Activated naive CD4-positive, alpha-beta T cell treated with anti-CD3 and anti-CD28 coated beads, Interleukin-2, amount 50 U/mL, for 16 hours (primary cell): ENCODE measurements around the gene HSPA12B.

Experiments
- DNase-seq: peaks from one replicate; pipeline ENCODE4 v3.0.0-alpha.2; 2020

The HSPA12B gene

DNA sequence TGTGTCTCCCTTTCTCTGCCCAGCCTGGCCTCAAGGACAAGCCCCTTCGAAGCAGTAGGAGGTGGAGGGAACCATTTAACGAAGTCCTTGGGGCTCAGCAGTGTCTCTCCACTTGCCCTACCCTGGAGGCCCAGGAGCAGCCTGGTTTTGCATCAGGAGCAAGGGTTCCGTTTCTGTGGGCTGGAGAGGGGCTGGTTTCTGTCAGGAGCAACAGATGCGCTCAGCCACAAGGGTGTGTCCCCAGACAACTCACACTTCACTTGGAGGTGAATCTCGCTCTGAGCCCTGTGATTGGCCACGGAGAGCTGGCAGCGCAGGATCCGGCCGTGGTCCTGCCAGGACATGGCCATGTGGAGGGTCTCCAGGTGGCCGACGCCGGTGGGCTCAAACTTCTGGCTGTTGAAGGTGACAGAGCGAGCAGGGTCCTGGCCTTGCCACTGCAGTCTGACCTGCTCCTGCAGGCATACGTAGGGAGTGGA is 27.0 kb upstream of the HSPA12B start:
- no peak for DNase-seq

DNA sequence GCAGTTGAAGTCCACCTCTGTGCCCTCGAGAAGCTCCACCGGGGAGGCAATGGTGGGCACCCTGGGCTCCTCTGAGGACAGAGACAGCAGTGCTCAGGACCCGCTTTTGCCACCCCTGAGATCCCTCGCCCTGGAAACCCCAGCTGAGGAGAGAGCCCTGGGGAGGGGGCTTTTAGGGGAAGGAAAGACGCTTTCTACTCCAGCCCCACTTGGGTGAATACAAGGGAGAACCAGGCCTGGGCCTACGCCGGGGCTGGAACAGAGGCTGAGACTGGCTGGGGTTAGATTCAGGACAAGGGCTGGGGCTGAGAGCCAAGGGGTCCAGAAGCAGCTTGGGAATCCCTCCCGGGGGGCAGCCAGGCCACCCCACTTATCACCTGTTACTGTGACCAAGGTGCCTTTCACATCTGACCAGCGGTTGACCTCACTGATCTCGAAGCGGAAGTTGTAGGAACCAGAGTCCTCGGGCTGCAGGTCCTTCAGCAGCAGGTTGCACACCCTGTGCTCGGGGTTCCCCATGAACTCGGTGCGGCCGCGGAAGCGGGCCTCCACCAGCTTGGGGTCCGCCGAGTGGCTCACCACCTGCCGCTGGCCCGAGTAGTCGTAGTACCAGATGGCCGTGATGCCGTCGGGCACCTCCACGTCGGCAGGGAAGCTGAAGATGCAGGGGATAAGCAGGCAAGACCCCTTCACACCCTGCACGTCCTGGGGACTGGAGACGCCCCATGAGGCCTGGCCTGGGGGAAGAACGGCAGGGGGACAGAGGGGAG is 26.3 kb upstream of the HSPA12B start:
- no peak for DNase-seq

DNA sequence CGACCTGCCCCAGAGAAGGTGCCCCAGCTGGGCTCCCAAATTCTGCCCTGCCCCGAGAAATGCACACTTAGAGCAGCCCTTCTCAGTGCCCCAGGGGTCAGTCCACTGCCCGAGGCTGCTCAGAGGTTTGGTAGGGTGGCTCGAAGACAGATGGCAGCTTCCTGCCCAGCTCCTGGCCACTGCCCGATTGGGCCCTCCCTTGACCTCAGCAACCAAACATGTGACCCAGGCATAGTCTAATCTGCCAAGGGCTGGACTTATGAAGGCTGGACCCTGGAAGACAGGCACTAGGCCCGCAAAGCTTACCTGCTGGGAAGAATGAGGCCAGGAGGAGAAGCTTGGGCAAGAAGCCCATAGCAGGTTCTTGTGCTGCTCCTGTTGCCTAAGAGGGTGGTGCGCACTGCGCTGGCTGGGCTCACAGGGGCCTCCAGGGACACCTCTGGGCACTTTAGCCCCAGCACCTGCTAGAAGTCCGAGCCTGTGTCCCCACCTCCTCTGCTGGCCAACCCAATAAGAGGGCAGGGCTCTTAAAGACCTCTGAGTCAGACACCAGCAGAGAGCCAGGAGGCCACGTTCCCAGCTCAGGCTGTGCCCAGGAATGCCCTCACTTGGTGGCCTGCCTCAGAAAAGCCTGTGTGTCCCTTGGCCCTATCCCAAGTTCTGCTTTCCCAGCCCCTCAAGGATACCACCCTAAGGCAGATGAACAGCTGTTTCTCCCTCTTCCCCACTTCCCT is 25.5 kb upstream of the HSPA12B start:
- no peak for DNase-seq

DNA sequence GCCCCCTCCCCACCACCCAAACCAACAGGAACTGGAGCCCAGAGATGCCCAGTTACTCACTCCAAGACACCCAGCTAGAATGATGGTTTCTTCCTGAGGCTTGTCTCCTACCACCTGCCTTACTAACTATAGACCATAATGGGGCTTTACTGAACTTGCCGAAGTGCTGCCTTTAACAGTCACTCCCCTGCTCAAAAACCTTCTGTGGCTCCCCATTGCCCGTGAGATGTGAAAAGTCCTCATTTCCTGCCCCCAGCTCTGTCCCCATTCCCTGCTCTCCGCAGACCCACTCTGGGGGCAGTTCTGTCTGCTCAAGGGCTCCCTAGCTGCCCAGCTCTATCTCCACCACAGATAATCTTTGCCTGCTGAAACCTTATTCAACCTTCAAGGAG is 25.0 kb upstream of the HSPA12B start:
- DNase-seq: no peak

DNA sequence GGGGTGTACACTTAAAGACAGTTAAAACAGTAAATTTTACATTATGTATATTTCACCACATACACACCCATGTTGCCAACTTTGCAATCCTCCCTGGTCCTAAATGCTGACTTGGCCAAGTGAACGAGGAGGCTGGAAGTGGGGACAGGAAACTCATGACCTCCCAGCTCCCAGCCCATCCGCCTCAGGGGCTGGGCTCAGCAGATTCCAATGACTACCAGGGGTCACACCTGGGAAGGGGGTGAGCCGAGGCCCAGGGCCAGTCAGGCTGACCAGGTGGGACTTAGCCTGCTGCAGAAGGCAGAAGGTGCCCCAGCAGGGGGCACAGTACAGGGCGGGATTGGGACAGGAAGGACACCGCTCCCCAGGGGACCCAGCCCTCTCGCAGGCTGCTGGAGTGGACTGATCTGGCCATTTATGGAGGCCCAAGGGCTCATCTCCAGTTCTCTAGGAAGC is 22.4 kb upstream of the HSPA12B start:
- DNase-seq: no peak

DNA sequence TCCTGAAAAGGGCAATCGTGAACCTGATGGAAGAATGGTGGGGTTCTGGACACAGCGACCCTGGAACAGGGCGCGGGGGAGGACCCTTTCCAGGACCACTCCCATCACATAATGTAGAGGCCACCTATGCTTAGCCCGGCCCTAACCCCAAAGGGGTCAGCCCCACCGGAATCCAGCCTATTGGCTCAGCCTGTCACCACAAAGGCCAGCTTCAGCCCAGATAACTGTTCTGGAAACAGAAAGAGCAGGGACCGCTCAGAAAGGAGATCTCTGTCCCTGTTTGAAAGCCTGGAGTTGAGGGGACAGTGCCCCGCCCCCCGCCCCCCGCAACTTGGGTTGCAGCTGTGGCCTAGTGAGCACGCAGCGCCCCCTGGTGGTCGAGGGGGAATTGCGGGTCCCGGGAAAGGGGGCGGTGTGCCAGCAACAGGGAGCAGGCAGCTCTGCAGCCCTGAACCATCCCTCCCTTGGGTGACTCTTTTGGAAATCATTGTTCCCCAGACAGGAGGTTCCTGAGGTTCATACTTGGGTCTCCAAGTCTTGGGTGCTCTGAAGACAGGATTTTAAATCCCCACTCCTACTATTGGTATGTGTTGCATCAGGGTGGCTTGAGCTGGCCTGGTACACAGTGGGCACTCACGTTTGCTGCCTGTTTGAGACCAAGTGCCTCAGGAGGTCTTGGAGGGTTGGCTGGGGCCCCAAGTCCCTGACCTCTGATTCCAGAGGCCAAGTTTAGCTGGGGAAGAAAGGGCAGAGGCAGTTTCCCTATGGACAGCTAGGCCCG is 21.6 kb upstream of the HSPA12B start:
- DNase-seq: peak; percentile 71

DNA sequence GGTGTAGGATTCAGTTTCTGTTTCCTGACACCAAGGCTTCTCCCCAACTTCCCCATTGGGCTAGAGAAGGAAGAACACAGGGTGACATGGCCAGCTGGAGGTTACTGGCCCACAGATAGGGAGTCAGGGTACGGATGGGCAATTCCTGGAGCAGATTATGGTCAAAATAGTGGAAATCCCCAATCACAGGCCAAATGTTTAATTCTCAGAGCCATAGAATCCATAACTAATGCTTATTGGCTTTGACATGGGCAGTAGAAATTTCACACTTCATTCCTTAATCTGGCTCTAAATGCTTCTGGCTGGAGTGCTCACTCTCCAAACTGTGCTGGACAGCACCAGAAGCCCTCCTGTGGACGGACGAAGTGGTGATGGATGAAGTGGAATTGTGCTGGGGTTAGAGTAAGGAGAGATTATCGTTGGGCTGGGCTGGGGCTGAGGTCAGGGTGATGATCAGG is 21.0 kb upstream of the HSPA12B start:
- DNase-seq: no peak

DNA sequence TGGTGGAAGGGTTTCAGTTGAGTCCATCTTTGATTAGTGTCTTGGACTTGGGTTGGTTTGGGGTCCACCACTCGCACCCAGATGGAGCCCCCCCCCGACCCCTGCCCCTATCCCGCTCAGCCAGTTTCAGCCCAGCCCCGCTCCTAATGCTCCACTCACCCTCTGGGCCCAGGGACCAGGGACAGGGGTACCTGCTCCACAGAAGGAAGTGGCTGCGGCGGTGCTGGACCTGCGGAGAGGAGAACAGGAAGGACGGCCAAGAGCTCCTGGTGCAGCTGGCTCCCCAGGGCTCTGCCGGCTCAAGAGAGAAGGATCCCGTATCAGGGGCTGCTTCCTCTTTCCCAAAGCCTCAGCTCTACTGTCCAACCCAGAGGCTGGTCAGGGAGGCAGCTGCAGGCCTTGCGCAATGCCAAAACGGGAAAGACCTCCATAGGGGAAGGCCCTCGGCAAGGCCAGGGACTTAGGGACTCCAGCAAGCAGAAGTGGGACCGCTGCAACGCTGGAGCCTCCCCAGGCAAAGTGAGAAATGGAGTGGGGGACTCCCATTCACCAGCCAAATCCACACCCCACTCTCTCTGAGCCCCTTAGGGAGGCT is 20.1 kb upstream of the HSPA12B start, which contains the start of gene SIGLEC1:
Gene SIGLEC1, minus strand, starts transcription at position 322 of the 595 bp plus-strand sequence. CDS start 5,472 bp downstream, outside the sequence.
- no peak for DNase-seq

DNA sequence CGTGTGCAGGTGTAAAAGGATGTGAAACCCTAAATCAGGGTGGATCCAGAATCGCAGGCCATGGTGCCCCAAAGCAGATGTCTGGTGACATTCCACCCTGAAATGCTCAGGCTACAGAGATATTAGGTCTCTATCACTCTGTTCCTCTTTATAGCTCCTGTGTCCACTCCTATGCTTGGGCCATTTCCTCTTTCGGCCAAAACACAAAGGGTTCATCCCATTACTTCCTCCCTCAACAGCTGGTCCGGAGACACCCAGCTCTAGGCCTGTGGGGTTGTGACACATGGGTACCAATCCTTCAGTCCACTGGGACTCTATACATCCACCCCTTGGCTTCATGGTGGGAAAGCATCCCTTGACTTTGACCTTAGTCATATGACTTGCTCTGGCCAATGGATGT is 18.4 kb upstream of the HSPA12B start:
- DNase-seq: no peak

DNA sequence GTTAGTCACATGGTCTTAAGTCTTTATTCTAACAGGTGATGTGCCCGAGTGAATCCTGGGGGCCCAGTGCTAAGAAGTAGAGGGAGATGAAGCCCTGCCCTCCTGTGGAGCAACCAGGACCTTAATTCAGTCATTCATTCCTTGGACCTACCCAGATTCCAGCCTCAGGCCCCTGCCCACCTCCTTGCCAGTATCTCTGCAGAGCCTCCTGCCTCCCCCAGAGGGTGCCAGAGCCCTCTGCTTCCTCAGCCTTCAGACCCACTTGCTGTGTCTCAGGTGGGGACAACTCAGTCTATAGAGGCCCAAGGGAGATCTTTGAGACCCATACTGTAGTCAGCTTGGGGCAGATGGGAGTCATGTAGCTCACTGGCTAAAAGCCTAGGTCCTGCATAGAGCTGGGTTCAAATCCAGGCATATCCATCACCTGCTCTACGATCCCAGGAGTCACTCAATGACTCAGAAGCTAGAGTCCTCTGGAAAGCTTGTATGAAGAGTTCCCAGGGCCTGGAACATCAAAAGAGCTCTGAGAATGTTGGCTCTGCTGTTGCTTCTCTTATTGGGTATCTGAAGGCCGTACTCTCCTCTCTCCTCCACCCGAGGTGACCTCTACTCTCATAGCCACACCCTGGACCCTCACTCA is 16.2 kb upstream of the HSPA12B start:
- no peak for DNase-seq

DNA sequence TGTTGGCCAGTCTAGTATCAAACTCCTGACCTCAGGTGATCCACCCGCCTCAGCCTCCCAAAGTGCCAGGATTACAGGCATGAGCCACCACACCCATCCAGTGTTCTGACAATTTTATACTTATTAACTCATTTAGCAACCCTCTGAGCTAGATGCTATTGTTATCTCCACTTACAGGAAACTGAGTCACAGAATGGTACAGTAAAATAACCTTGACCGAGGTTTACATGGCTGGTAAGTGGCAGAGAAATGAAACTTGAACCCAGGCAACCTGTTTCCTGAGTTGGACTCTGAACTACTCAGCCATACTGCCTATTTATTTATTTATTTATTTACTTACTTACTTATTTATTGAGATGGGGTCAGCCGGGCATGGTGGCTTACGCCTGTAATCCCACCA is 13.4 kb upstream of the HSPA12B start:
- DNase-seq: no peak

DNA sequence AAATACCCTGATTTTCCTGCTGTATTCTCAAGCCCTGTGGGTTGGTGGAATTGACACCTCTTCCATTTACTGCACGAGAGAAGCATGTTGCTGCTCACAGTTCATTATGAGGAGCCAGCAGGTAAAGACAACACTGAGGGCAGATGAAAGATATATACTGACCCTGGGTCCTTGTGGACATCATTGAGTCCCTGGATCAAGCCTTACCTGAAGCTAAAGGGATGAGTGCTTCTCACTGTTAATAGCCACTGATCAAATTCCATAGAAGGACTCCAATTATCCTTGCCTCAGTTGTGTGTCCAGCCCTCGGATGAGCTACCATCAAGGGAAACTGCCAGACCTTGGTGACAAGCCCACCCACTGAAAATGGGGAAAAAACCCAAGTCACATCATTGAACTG is 12.4 kb upstream of the HSPA12B start:
- no peak for DNase-seq

DNA sequence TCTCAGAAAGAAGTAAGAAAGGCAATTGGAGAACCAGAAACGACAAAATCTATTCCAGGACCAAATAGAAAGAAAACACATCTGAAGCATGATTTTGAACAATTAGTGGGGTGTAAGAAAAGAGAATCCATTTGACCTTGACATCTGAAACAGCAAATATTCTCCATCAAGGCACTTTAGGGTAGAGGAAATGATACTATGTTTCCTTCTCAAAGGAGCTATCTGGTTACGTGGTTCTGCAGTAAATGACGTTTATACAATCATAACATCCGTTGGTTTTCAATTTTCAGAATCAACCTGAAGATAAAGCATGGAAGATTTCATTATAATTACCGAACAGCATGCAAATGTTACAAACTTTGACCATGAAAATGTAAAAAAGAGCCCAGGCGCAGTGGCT is 11.9 kb upstream of the HSPA12B start:
- no peak for DNase-seq

DNA sequence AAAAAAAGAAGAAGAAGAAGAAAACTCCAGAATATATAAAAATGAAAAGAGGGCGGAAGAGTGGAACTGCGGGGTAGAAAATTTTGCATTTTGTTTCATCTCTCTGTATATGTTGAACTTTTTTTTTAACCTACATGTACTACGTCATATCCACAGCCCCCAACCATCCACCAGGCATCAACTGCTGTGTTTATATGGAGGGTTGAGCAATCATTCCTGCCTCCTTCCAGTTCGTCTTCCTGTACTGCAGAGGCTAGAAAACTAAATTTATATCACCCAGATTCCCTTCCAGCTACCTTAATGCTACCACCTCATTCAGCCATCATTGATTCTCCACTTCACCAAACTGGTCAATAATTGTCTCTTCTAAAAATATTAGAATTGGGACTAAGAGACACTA is 10.6 kb upstream of the HSPA12B start:
- no peak for DNase-seq

DNA sequence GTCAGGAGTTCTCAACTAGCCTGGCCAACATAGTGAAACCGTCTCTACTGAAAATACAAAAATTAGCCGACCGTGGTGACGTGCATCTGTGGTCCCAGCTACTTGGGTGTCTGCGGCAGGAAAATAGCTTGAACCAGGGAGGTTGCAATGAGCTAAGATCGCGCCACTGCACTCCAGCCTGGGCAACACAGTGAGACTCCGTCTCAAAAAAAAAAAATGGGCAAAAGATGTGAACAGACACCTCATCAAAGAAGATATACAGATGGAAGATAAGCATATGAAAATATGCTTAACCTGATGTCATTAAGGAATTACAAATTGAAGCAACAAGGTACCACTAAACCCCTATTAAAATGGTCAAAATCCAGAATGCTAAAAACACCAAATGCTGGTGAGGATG is 9.2 kb upstream of the HSPA12B start:
- no peak for DNase-seq

DNA sequence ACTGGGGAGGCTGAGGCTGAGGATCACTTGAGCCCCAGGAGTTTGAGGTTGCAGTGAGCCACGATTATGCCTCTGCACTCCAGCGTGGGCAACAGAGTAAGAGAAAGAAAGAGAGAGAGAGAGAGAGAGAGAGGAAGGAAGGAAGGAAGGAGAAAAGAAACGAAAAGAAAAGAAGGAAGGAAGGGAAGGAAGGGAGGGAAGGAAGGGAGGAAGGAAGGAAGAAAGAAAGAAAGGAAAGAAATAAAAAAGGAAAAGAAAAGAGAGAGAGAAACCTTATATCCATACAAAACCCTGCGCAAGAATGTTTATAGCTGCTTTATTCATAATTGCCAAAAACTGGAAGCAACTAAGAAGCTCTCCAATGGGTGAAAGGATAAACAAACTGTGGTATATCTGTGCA is 8.1 kb upstream of the HSPA12B start:
- no peak for DNase-seq

DNA sequence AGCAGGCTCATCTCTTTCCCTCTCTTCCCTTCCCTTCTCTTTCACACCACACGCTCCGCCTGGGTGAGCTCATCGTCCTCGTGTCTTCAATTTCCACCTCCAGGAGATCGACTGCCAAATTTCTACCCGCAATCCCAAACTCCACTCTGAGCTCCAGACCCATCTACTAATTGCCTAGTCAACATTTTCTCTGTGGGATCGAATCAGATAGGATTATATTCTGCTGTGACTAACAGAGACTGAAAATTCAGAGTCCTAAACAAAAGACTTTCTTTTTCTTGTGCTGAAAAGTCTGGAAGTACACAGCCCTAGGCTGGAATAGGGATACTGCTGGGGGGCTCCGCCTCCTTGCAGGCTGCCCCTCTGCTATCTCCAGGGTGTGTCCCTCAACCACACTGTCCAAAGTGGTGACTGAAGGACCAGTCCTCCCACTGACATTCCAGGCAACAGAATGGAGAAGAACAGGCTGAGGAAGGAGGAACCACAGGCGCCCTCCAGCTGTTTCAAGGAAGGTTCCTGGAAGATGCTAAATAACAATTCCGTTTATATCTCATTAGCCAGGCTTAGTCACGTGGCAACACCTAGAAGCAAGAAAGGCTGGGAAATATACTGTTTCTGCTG is 5.0 kb upstream of the HSPA12B start:
- DNase-seq: no peak

DNA sequence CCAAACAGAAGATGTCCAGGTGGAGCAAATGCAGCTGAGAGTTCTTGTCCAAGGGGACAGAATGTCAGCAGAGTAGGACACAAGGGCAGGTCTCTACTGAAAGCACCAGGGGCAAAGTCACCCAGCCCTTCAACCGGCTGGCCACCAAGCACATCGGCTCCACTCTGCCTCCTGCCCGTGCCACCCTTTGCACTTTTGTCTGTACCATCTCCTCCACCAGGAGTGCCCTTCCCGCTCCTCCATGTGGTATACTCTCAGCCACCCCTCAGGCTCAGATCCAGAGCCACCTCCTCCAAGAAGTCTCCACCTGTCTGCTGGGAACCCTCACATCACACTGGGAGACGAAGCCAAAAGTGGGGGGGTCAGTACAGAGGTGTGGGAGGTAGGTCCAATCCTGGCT is 4.1 kb upstream of the HSPA12B start:
- no peak for DNase-seq

DNA sequence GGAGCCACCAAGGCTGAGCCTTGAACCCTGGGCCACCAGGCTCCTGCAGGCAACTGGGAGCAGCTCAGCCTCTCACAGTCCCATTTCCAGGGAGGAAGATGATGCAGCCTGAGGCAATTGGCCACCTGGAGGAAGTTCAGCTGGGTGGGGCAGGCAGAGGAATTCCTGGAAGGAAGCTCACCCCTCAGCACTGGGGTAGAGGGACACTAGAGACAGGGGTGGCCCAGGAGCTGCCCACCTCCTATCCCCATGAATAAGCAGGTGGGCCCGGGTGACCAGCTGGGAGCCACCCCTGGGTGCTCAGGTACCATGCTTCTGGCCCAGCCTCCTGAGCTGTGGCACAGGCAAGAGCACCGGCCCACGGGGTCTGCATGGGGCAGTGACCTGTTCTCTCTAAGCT is 3.6 kb upstream of the HSPA12B start:
- DNase-seq: no peak

DNA sequence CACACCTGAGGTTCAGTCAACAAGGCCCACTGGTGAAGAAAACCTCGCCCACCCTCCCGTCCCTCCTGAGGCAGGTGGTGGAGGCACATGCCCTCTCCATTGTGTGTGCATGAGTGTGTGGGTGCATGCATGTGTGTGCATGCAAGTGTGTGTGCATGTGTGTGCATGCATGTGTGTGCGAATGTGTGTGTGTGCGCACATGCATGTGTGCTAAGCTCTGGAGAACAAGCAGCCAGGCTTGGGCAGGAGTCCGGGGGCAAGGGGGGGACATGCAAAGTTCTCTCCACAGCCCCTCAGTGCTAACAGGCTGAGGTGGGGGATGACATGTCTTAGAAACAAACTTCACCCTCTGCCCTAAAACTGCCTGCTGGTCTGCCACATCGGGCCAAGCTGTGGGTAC is 3.1 kb upstream of the HSPA12B start:
- no peak for DNase-seq

DNA sequence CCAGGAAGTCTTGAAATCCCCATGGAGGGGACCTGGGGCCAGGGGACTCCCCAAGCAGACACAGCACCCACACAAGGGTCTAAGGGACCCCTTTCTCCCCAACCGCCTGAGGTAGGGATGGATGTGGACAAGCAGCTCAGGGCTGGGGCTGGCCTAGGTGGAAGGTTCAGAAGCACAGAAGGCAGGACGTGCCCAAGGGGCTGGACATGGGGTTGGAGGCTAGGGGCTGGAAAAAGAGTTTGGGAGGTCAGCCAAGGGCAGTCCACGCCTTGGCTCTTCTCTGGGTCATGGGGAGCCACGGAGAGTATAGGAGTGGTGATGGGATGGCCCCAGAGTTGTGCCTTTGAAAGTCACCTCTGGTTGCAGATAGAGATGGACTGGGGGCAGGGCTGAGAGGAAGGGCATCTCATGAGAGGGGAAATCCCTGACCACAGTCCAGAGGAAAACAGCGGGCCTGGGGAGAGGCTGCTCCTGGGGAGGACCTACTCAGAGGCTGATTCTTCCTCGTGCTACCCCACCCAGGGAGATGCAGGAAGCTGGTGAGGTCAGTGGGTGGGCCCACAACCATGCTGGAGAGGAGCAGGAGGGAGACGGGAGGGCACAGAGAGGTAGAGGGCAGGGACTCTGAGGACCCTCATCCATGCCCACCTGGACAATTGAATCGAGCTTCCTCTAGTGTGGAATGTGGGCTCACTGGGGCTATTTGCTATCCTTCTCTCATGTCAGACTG is 2.5 kb upstream of the HSPA12B start:
- DNase-seq: no peak
